LoVo (cell line): ENCODE measurements around the gene CXCL10.
A peak's percentile ranks its signal among the peaks of the same experiment; 100 is the strongest.
"Not testable (repeated sequence)": the region's sequence is repeated elsewhere in the genome, so short reads cannot be mapped to it uniquely, and the experiment has no call there.

Experiments used
- DNase-seq: peaks from one replicate; pipeline ENCODE4 v3.0.0-alpha.2; 2016; ENCODE audit warnings: low spot score

Gene CXCL10

DNA sequence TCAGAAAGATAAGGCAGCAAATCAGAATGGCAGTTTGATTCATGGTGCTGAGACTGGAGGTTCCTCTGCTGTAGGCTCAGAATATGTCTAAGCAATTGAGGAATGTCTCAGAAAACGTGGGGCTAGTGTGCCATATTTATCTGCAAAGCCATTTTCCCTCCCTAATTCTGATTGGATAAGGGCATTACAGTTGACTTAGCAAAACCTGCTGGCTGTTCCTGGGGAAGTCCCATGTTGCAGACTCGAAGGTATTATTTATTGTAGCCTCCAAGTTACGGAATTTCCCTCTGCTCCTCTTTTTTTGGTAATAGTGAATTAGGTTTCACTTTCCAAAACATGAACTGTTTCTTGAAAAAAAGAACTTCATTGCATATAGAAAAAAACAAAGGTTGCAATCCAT, at the start of gene CXCL10:
Gene CXCL10, minus strand, starts transcription at position 109 of the 400 bp plus-strand sequence. Its CDS starts 66 bp downstream, at position 43.
- DNase-seq: no peak

DNA sequence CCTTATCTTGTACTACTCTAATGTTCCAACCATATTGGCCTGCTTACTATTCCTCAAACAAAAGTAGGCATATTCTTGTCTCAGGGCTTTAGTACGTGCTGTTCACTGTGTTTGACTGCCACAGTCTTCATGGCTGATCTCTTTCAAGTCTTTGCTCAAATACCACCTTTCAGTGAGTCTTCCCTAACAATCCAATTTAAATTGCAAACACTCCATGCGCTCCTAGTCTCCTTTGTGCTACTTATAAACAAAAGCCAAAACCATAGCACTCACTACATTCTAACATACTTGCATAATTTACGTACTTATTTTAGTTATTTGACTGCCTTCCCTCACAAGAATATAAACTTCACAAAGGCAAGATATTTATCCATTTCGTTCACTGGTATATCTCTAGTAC, 49.5 kb upstream of the CXCL10 start:
- DNase-seq: no peak

GRCh38 chr4:76067652-76068286, 44.5 kb upstream of the CXCL10 start:
- peak; percentile 74 for DNase-seq

DNA sequence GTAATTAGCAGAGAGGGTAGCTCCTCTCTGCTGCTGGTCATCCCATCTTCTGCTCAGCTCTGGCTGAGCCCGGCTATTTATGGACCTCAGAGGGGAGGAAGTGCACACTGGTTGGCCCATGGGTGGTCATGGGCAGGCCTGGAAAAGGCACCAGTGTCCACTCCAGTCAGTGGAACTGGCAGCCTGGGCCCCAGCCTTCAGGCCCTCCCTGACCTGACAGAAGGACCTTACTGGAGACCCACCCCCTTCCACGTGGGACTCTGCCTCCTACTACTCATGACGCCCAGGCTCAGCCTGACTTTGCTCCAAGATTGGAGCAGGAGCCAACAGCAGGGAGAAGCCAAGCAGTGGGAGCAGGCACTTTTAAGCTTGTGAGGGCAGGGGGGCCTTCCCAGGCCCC, 43.2 kb upstream of the CXCL10 start:
- DNase-seq: no peak

DNA sequence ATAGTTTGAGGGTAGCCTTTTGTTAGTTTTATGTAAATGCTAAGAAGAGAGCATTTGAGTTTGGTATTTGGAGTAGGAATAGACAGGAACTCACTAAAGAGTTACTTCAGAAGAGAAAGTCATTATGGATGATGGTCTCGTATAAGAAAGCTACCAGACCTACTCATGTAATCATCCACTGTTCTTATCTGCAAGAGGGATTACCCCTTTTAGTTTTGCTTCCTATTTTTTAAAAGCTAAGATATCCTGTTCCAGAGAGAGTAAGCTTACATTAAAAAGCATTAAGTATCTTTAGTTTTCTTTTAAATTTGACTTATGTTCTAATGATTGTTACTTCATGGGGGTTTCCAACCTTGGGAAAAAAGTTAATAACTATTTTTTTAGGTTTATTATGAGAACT, 38.7 kb upstream of the CXCL10 start:
- DNase-seq: no peak

DNA sequence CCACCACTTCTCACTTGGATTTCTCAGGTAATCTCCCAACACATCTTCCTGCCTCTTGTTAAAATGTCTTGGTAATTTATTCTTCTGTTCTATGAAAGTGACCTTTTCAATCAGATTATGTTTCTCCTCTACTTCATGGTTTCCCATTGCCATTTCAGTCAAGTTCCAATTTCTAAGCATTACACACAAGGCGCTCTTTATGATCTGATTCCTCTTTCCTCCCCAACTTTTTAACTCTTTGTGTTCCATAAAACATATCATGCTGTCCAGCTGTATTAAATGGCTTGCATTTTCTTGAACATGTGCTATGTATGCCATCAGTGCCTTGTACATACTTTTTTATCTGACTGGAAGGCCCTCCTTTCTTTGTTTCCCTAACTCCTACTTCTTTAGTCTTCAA, 38.1 kb upstream of the CXCL10 start:
- DNase-seq: no peak

- DNase-seq: no peak
These were observed 37.2 kb upstream of the CXCL10 start for GRCh38 chr4:76060506-76060905.

- no peak for DNase-seq
These were observed 36.5 kb upstream of the CXCL10 start for GRCh38 chr4:76059750-76060149.

GRCh38 chr4:76058888-76059426, 35.7 kb upstream of the CXCL10 start:
- no peak for DNase-seq

GRCh38 chr4:76058302-76058701, 35.0 kb upstream of the CXCL10 start:
- DNase-seq: no peak

DNA sequence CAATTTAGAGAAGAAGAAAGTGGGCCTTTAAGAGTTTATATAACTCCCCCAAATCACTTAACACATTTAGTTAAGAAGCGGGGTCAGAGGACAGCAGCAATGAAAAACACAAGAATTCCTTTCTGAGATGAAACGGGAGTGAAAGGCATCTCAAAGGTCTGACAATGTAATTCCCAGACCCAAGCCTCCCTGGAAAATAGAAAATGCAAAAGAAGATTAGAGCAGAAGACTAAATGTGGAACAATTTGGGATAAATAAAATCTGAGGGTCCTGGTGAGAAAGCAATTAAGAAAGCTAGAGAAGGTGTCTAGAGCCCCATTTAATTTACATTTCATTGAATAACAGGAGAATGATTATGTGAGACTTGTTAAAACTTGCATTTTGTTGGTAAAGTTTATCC, 32.1 kb upstream of the CXCL10 start:
- no peak for DNase-seq

DNA sequence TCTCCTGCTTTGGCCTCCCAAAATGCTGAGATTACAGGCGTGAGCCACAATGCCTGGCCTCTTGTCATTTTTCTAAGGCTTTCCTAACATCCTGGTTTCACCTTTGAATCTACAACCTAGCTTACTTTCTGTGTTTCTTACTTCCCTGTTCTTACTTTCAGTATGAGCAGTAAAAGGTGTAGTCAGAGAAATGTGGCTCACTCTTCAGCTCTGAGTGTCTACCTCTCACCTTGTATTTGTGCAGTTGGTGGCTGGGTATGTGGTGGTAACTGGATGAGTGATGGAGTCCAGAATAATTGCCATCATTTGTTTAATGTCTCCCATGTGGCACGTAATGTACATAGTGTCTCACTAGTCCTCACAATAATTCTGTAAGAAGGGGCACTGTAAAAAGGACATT, 31.7 kb upstream of the CXCL10 start:
- DNase-seq: no peak

- no peak for DNase-seq
These were observed 30.4 kb upstream of the CXCL10 start for GRCh38 chr4:76053730-76054129.

DNA sequence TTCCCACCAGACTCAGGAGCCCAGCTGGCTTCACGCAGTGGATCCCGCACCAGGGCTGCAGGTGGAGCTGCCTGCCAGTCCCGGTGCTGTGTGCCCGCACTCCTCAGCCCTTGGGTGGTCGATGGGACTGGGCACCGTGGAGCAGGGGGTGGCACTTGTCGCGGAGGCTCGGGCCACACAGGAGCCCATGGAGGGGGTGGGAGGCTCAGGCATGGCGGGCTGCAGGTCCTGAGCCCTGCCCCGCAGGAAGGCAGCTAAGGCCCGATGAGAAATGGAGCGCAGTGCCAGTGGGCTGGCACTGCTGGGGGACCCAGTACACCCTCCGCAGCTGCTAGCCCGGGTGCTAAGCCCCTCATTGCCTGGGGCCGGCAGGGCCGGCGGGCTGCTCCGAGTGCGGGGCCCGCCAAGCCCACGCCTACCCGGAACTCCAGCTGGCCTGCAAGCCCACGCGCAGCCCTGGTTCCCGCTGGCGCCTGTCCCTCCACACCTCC, 27.3 kb upstream of the CXCL10 start:
- DNase-seq: not testable (repeated sequence)

DNA sequence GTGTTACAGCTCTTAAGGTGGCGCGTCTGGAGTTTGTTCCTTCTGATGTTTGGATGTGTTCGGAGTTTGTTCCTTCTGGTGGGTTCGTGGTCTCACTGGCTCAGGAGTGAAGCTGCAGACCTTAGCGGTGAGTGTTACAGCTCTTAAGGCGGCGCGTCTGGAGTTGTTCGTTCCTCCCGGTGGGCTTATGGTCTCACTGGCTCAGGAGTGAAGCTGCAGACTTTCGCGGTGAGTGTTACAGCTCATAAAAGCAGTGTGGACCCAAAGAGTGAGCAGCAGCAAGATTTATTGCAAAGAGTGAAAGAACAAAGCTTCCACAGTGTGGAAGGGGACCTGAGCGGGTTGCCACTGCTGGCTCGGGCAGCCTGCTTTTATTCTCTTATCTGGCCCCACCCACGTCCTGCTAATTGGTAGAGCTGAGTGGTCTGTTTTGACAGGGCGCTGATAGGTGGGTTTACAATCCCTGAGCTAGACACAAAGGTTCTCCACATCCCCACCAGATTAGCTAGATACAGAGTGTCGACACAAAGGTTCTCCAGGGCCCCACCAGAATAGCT, 26.6 kb upstream of the CXCL10 start:
- not testable (repeated sequence) for DNase-seq

DNA sequence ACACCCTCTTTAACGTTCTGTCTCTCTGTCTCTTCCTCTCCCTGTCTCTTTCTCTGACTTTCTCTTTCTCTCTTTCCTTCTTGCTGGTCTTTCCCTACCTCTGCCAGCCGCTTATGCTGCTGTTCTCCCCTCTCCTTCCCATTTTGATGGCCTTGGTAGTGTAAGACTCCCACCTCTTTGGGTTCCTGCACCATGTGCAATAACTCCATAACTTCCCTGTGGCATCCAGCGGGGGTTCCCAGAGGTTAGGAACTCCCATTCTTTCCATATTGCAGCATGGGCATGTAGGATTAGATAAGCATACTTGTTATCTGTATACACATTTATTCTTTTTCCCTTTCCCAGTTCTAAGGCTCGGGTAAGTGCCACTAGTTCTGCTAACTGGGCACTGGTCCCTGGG, 21.4 kb upstream of the CXCL10 start:
- not testable (repeated sequence) for DNase-seq

GRCh38 chr4:76043306-76043705, 20.0 kb upstream of the CXCL10 start:
- not testable (repeated sequence) for DNase-seq

- DNase-seq: not testable (repeated sequence)
These were observed 19.1 kb upstream of the CXCL10 start for GRCh38 chr4:76042241-76042998.

DNA sequence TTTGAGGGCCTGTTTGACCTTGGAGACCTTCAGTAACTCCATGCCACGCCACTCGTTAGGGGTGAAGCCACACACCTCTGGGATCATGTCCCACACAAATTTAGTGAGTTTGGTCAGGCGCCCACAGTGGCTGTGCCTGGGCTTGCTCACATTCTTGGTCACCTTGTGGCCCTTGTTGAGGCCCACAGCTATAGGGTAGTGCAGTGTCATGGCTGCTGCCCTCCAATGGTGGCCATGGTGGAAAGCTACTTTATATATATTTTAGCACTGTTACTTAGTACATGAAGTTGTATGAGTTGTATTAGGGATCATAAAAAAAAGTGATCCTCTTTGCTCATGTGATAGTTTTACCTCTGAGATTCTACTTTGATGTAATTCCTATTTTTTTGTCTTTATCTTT, 13.6 kb upstream of the CXCL10 start:
- DNase-seq: no peak

DNA sequence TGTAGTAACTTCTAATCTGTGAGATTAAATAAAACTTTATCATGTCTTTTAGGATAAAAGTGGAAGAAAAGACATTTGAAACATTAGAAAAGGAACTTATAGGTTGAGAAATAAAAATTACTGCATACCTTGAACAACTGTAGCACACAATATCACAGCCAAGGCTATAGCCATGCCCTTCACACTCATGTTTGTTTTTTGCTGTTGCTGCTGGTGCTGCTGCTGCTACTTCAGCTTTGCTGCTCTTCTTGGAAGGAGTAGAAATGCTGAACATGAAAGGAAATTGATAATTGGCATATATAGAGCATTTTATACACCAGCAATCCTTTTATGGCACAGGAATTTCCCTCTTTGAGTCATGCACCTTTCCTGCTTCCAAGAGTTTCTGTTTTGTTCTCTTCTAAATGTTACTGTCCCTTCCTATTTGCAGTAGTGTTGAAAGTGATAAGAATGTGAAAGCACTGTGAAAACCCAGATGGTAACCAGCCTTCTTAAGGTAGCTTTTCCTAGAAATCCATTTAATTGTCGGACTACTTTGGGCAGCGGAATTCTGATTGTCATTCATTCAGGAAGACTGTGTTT, 12.6 kb upstream of the CXCL10 start, which contains the start of gene CXCL11:
Gene CXCL11, minus strand, starts transcription at position 272 of the 582 bp plus-strand sequence. Its CDS starts 83 bp downstream, at position 189.
- DNase-seq: no peak

GRCh38 chr4:76035141-76035540, 11.8 kb upstream of the CXCL10 start:
- DNase-seq: no peak

GRCh38 chr4:76029300-76029699, 6.0 kb upstream of the CXCL10 start:
- no peak for DNase-seq
